Measurements from ENCODE around the gene GRM8.

Gene GRM8

GRCh38 chr7:126574276-126575250 lies 678.2 kb downstream of the GRM8 start:
- Histone ChIP-seq H3K36me3 (ENCODE audit: insufficient read depth, low read length) (no peaks in the 10 kb centered on the region), H3K9ac (ENCODE audit: low read depth, low read length, poor library complexity, severe bottlenecking) (no peak overlapping the region), H3K27me3 (ENCODE audit: insufficient read depth, low read length, poor library complexity, severe bottlenecking) (no peaks in the 10 kb centered on the region), H2AFZ (ENCODE audit: low read length) (no peak overlapping the region), H3F3A (ENCODE audit: low read depth) (no peaks in the 10 kb centered on the region), H3K9me2 (replicated peaks; ENCODE audit: low read depth, low read length) (0 out of 2 replicates have a peak, but pooled peaks cover 3% of the 10 kb centered on the region), H3K4me1 (ENCODE audit: insufficient read depth, low read length, poor library complexity, severe bottlenecking) (no peaks in the 10 kb centered on the region), H3K9me3 (ENCODE audit: insufficient read depth, low read depth, low read length) (no peaks in the 10 kb centered on the region), H3K79me2 (ENCODE audit: insufficient read depth, low read length) (no peaks in the 10 kb centered on the region), H3K4me3 (ENCODE audit: low read length, poor library complexity, severe bottlenecking) (no peak overlapping the region), H4K20me1 (ENCODE audit: insufficient read depth, low read length, poor library complexity, severe bottlenecking) (no peaks in the 10 kb centered on the region), H3K4me2 (ENCODE audit: low read depth, low read length, poor library complexity, severe bottlenecking) (no peak overlapping the region)
- TF ChIP-seq EZH2phosphoT487 (IDR thresholded peaks at IDR 0.05; ENCODE audit: borderline replicate concordance): no peak
- TF ChIP-seq, protein P1, sequence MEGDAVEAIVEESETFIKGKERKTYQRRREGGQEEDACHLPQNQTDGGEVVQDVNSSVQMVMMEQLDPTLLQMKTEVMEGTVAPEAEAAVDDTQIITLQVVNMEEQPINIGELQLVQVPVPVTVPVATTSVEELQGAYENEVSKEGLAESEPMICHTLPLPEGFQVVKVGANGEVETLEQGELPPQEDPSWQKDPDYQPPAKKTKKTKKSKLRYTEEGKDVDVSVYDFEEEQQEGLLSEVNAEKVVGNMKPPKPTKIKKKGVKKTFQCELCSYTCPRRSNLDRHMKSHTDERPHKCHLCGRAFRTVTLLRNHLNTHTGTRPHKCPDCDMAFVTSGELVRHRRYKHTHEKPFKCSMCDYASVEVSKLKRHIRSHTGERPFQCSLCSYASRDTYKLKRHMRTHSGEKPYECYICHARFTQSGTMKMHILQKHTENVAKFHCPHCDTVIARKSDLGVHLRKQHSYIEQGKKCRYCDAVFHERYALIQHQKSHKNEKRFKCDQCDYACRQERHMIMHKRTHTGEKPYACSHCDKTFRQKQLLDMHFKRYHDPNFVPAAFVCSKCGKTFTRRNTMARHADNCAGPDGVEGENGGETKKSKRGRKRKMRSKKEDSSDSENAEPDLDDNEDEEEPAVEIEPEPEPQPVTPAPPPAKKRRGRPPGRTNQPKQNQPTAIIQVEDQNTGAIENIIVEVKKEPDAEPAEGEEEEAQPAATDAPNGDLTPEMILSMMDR (conservative IDR thresholded peaks at IDR 0.05; ENCODE audit: low read length): no peak

DNA sequence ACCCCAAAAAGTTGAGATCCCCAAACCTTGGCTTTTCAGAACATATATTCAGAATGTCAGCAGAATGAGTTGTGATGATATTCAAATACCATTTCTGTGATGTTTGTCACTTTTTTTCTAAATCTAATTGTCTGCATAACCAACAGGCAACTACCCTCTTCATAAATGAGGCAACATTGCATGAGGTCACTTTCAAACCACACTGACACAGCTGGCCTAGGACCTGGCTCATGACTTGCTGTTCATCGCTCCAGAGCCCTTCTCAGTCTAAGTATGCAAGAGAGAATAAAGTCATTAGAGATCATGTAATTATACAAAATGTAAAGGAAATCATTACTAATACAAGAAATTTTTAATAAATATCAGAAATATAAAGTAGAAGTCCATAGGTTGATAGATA lies 681.9 kb downstream of the GRM8 start:
- 0 out of 2 replicates have a peak, but pooled peaks cover 3% of the 10 kb centered on the region for H3K9me2 ChIP-seq (replicated peaks; ENCODE audit: low read depth, low read length)
- TF ChIP-seq, protein P1 (conservative IDR thresholded peaks at IDR 0.05; ENCODE audit: low read length): no peak
- no peak for TF ChIP-seq EZH2phosphoT487 (IDR thresholded peaks at IDR 0.05; ENCODE audit: borderline replicate concordance)
- no peak overlapping the region for H3K9ac ChIP-seq (ENCODE audit: low read depth, low read length, poor library complexity, severe bottlenecking)

DNA sequence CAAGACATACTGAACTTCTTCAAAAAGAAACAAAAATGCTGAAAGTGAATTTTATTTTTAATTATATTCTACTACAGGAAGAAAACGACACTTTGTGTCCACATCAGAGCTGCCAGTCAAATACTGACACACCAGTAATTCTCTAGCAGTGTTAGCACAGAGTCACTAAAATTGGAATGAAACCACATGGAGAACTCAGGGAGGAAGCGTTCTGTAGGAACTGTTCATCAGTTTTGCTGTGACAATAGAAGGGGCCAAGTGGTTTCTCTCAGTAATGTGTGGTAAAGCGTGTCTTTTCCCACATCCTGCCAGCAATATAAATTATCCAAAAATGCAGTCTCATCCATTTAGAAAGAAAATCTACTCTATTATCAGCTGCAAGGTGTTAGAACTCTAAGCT lies 683.3 kb downstream of the GRM8 start:
- Histone ChIP-seq H3K9ac (ENCODE audit: low read depth, low read length, poor library complexity, severe bottlenecking) (no peak overlapping the region), H3K4me3 (ENCODE audit: low read length, poor library complexity, severe bottlenecking) (no peak overlapping the region), H3K9me2 (replicated peaks; ENCODE audit: low read depth, low read length) (0 out of 2 replicates have a peak, but pooled peaks cover 3% of the 10 kb centered on the region), H3K79me2 (ENCODE audit: insufficient read depth, low read length) (no peaks in the 10 kb centered on the region), H3F3A (ENCODE audit: low read depth) (no peaks in the 10 kb centered on the region), H3K36me3 (ENCODE audit: insufficient read depth, low read length) (no peaks in the 10 kb centered on the region), H3K27me3 (ENCODE audit: insufficient read depth, low read length, poor library complexity, severe bottlenecking) (no peaks in the 10 kb centered on the region), H3K9me3 (ENCODE audit: insufficient read depth, low read depth, low read length) (no peaks in the 10 kb centered on the region), H4K20me1 (ENCODE audit: insufficient read depth, low read length, poor library complexity, severe bottlenecking) (no peaks in the 10 kb centered on the region), H2AFZ (ENCODE audit: low read length) (no peak overlapping the region), H3K4me2 (ENCODE audit: low read depth, low read length, poor library complexity, severe bottlenecking) (no peak overlapping the region), H3K4me1 (ENCODE audit: insufficient read depth, low read length, poor library complexity, severe bottlenecking) (no peaks in the 10 kb centered on the region)
- TF ChIP-seq EZH2phosphoT487 (IDR thresholded peaks at IDR 0.05; ENCODE audit: borderline replicate concordance): no peak
- TF ChIP-seq, protein P1 (conservative IDR thresholded peaks at IDR 0.05; ENCODE audit: low read length): no peak

More for the DNA sequence above, 681.9 kb downstream of the GRM8 start:
- Histone ChIP-seq H2AFZ (ENCODE audit: low read length) (no peak overlapping the region), H3K4me2 (ENCODE audit: low read depth, low read length, poor library complexity, severe bottlenecking) (no peak overlapping the region), H3K27me3 (ENCODE audit: insufficient read depth, low read length, poor library complexity, severe bottlenecking) (no peaks in the 10 kb centered on the region), H3K4me3 (ENCODE audit: low read length, poor library complexity, severe bottlenecking) (no peak overlapping the region), H4K20me1 (ENCODE audit: insufficient read depth, low read length, poor library complexity, severe bottlenecking) (no peaks in the 10 kb centered on the region), H3K9me3 (ENCODE audit: insufficient read depth, low read depth, low read length) (no peaks in the 10 kb centered on the region), H3K79me2 (ENCODE audit: insufficient read depth, low read length) (no peaks in the 10 kb centered on the region), H3F3A (ENCODE audit: low read depth) (no peaks in the 10 kb centered on the region), H3K4me1 (ENCODE audit: insufficient read depth, low read length, poor library complexity, severe bottlenecking) (no peaks in the 10 kb centered on the region), H3K36me3 (ENCODE audit: insufficient read depth, low read length) (no peaks in the 10 kb centered on the region)
